HG03045 (cell line): ENCODE results near the gene NR2F2.

Experiments
- ATAC-seq: cut with Tn5 transposase; IDR thresholded peaks from one replicate; pipeline ENCODE4 v1.9.1; 2021; ENCODE audit warnings: mild to moderate bottlenecking, moderate library complexity; ENCODE audit not compliant: unreplicated experiment

NR2F2 gene

DNA sequence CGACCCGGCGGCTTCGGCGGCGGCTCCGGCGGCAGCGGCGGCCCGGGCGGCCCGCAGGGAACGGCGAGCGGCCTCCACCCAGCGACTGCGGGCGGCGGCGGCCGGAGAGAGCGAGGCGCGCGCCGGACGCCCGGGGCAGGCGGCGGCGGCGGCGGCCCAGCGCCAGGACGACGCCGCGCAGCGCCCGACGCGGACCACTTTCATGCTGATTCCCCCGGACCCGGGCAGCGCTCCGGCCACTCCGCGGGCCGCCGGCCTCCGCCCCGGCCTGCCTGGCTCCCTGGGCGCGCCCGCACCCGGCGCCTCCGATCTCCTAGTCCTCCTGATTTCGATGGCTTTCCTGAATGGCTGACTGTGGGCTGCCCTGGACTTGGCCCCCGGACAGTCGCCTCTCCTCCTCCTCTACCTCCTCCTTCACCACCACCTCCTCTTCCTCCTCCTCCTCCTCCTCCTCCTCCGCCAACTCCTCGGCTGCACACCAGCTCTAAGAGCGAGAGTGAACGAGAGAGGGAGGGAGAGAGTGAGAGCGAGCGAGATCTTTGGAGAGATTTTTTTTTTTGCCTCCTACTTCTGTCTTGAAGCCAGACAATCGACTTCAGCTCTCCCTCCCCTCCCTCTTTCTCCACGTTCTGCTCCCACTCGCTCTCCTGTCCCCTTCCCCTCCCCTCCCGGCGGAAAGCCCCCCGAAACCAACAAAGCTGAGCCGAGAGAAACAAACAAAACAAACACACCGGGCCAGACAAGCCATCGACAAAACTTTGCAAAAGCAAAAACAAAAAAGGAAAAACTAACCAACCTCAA, 844 bp downstream of the NR2F2 start:
- no peak for ATAC-seq

DNA sequence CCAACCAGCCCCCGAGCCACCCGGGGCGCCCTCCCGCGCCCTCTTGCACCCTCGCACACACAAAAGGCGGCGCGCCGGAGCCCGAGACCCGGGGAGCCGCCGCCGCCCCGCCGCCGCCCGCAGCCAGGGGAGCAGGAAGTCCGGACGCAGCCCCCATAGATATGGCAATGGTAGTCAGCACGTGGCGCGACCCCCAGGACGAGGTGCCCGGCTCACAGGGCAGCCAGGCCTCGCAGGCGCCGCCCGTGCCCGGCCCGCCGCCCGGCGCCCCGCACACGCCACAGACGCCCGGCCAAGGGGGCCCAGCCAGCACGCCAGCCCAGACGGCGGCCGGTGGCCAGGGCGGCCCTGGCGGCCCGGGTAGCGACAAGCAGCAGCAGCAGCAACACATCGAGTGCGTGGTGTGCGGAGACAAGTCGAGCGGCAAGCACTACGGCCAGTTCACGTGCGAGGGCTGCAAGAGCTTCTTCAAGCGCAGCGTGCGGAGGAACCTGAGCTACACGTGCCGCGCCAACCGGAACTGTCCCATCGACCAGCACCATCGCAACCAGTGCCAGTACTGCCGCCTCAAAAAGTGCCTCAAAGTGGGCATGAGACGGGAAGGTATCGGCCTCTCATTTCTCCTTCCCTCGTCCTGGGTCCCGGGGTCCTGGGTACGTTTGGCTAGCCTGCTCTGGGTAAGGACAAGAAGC, 1.6 kb downstream of the NR2F2 start:
- no peak for ATAC-seq

DNA sequence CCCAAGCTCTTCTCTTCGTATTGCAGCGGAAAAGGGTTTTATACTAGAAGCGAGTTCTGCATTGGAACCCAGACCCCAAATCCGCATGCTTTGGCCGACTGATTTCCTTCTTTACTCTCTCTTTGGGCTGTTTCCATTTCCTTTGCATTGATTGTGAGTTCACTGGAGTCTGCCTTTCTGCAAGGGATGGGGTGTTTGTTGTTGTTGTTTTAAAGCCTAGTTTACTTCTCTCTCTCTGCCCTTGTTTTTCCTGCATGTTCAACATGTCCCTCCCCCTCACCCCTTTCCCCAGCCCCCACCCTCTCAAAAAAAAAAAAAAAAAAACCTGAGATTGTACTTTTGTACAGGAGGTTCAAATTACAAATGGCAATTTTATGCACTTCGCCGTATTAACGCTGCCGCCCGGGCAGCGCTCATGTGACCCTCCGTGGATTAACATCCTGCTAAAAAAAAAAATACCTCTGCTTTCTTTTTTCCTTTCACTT, 2.2 kb downstream of the NR2F2 start:
- ATAC-seq = no peak

DNA sequence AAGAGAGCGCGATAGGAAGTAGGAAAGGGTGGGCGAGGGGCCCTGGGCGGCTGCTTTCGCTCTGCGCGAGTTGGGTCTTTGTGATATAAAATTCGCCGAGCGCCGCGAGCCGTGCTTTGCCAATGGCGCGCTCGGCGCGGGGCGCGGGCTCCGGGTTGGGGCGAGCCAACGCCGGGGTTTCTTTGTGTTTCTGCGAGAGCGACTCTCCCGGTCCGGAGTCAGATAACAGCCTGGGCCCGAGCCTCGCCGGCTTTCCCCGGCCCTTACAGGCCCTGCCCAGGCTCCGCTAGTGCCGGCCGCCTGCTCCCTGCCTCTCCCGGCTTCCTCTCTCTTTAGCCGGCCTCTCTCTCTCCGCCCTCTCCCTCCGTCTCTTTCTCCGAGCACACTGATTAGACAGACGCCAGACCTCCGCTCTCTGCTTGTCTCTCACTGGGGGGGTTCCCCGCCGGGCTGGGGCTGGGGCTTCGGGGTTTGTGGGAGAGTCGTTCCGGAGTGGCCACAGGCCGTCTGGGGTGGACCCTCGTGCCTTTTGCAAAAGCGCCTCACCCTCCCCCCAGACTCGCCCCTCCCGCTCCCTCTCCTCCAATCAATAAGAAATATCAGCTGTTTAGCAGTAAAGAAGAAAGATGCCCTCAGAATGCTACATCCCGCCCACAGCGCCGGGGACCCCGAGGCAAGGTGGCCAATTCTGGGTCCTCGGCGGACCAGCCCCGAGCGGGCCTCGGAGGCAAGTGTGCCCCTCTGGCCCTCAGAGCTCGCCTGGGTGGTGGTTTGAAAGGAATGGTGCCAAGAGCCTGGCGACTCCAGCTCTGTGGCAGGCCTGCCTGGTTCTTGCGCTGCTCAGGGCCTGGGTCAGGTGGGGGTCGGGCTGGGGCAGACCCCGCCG, 2.9 kb downstream of the NR2F2 start:
- no peak for ATAC-seq

DNA sequence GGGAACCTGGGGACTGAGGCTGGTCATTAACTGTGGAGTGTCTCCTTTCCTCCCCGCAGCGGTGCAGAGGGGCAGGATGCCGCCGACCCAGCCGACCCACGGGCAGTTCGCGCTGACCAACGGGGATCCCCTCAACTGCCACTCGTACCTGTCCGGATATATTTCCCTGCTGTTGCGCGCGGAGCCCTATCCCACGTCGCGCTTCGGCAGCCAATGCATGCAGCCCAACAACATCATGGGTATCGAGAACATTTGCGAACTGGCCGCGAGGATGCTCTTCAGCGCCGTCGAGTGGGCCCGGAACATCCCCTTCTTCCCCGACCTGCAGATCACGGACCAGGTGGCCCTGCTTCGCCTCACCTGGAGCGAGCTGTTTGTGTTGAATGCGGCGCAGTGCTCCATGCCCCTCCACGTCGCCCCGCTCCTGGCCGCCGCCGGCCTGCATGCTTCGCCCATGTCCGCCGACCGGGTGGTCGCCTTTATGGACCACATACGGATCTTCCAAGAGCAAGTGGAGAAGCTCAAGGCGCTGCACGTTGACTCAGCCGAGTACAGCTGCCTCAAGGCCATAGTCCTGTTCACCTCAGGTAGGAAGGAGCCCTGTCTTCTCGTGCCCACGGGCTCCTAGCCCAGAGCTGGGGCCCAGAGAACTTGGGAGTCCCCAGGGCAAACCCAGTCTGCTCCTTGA, 3.7 kb downstream of the NR2F2 start:
- no peak for ATAC-seq

DNA sequence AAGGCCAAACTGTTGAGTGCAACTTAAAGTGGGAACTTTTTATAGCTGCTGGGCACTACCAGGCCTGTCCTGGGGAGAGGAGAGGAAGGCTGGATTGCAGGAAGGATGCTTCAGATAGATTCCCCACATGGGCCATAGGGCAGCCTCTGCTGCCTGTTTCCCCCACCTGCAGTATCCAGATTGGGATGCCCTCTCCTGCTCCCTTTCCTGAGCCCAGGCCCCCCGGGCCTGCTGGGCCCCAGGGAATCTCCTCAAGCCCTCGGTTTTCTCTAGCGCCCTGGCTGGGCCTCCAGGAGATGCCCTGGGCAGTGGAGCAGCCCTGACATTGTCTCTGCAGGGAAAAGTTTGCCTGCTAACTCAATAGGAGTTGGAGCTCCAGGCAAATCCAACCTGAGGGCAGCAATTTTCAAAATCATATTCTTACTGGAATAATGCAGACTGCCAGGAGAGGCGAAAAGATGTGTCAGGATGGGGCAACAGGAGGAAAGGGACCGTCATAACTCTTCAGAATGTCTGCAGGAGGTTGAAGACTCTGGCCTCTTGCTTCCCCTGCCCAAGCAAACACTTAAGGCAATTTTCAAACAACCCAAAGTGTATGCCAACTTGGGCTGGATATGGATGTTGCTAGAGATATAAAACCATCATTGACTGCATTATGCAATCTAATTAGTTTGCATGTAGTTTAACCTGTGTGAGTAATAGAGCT, 4.4 kb downstream of the NR2F2 start:
- no peak for ATAC-seq

DNA sequence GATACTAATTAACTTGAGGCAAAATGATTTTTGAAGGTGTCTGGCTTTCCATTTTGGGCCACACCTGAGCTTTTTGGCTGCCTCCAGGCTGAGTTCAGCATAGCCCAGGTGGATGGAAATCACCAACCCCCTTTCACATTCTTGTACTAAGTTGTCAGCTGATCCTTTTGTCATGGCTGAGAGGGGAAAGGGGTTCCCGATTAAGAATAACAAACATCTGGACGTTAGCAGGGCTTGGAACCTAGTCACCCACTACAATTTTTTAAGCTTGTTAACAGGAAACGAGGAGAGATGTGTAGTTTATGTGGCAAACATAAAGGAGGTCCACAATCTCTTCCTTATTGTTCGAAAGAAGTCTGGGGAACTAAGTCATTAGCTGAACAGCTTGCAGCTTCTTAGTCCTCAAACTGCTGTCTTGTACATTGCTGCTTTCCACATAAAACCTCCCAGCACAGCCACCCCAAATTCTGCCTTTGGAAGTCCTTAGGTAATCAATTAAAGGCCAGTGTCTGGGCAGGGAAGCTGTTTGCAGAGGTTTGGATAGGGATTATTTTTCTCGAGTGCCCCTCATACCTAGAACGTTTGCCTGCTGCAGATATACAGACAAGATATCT, 5.0 kb downstream of the NR2F2 start:
- ATAC-seq = no peak

DNA sequence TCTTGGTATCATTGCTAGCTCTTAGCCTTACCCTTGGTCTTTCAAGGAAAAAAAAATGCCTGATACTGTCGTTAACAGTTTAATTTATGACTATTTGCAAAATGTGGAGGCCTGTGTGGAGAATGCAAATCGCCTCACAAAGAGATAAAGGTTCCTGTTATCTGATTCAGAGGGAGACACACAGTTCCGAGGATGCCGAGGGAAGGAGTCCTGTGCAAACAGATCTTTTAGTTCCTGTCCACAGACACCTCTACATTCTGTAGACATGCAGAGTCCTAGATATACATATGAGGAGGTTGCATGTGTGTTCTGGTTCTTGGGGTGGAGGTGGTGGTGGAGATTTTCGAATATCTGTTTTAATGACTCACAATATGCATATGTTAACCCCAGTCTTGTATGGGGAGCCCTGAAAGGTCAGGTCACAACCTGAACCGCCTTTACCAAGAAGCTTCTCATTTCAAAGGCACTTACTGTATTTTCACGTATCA, 5.7 kb downstream of the NR2F2 start:
- no peak for ATAC-seq

DNA sequence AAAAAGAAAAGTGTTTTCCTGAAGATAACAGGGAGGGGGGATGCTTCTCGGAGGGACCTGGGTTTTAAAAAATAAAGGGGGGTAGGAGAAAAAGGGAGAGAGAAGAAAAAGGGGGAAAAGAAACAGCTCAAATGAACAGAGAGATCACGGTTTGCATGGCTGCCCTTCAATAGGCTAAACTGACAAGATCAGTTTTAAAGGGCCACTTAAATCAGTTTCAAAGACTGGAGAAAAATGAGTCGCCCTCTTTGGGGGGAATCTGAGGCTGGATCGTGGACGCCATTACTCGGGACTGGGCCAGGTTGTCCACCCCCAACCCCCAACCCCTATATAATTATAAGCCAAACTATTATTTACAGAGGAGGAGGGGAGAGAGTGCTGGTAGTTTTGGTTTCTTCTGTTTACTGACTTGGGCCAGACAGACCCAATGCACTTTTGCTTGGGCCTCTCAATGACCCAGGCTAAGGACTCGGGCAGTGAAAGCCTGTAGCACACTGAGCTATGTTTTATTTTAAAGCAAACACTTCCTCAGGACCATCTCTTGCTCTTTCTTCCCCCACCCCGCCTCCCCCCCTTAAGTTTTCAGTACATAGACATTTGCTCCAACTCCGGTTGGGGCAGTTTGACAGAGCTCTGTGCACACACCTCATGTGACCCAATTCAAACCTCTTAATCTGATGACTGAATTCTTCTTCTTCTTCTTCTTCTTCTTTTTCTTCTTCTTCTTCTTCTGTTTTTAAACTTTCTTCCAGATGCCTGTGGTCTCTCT, 6.3 kb downstream of the NR2F2 start:
- ATAC-seq = no peak

DNA sequence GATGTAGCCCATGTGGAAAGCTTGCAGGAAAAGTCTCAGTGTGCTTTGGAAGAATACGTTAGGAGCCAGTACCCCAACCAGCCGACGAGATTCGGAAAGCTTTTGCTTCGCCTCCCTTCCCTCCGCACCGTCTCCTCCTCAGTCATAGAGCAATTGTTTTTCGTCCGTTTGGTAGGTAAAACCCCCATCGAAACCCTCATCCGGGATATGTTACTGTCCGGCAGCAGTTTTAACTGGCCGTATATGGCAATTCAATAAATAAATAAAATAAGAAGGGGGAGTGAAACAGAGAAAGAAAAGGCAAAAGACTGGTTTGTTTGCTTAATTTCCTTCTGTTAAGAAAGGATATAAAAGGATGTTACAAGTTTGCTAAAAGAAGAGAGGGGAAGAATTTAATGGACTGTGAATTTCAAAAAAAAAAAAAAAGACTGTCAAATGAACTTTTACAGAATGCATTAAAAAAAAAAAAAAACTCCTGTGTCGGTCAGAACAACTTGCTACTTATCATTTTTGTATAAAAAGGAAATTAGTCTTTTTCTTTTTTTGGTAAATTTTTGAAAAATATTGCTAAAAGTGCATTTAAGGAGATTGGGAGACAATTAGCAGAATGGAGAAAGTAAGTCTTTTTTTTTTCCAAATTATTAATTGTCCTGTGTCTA, 7.0 kb downstream of the NR2F2 start:
- ATAC-seq = no peak

DNA sequence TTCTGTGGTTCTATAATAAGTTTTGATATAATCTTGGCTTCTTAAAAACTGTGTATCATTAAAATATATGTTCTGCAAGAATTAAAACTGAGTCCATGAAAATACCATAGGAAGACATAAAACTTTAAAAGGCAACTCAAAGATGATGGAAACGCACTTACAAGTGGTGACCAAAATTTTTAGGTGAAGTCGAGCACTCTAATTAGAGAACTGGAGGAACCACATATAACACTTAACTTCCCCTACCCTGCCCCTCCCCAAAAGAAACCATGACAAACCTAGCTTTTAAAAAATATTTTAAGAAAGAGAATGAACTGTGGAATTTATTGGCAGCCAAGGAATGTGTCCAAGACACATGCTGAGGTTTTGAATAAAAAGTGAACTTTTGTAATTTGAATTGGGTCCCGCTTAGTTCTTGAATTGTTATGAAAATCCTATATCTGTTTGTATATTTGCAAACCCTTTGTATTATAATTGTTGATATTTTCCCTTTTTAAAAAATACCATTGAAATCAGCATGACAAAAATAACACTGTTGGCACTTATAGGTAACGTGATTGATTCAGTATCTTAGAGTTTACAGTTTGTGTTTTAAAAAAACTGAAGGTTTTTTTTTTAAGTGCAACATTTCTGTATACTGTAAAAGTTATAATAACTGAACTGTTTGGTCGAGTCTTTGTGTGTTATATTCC, 7.7 kb downstream of the NR2F2 start:
- no peak for ATAC-seq

DNA sequence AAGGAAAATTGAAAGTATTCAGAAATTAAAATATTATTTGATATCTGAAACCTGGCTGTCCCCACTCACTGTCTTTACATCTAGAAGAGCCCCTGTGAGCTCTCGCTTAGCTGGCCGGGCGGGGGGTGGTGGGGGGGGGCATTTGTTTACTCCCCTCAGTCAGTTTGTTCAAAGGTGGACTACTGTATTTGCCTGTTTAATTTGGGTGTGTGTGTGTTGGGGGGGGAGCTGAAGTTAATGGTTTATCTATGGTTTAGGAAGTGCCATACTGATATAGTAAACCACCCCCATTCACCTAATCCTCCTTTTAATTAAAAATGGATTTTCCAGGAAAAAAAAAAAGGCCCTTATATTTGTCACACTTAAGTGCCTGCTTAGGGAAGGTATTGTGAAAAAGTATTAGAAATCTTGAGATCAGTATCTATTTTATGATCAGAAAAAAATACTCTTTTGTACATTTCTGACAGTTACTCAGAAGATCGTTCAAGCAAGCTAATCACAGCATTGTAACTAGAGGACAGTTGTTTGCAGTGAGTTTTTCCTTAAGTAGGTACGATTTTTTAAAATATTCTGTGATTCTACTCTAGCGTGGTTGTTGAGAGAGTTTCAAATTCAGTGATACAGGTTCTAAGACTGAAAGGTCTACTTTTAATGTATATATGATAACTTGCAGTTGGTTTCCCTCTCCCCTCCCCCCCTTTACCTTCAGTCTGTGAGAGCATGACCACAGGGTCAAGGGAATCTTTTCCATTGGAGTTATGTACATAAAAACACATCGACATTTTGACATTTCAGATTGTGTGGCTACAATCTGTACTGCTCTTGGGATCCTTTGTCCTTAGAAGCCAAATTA, 8.5 kb downstream of the NR2F2 start:
- ATAC-seq = no peak

DNA sequence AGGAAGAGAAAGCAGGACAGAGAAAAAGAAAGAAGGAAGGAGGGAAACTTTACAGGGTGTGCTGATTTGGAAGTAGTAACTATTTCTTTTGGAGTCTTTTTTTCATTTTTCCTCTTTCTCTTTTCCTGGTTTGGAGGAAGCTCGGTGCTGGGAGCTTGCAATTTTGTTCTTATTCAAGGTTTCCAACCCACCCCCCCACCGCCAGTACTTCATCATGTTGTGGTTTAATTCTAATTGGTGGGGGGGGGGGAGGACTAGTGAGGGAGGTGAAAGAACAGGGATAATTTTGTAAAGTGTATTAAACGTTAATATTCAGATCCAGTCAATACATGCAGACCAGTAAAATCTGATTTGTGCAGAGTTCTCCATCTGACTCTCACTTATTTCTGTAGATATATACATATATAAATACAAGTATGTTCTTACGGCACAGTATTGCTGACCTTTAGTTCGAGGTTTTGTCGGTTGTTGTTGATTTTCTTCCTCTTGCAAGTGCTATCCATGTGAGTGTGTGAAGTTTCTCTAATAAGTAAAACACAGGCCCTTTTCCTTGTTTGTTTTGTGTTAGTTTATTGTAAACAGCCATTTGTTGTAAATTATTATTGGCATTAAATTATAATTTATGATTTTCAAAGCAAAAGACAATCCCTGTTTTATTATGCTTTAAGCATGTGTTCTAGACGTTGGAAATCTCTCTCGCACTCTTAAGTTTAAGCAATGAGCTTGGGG, 9.3 kb downstream of the NR2F2 start:
- ATAC-seq = no peak

DNA sequence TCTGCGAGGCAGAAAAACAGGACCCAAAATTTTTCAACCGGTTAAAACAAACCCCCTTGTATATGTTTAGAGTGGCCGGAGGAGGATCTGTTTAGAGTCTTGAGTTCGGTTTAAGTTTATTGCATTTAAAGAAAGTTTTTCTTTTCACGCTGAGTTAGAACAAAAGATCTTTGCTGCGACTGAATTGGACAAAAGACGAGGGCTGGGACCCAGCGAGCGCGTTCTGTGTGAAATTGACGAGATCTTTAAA, 9.8 kb downstream of the NR2F2 start:
- ATAC-seq = no peak

DNA sequence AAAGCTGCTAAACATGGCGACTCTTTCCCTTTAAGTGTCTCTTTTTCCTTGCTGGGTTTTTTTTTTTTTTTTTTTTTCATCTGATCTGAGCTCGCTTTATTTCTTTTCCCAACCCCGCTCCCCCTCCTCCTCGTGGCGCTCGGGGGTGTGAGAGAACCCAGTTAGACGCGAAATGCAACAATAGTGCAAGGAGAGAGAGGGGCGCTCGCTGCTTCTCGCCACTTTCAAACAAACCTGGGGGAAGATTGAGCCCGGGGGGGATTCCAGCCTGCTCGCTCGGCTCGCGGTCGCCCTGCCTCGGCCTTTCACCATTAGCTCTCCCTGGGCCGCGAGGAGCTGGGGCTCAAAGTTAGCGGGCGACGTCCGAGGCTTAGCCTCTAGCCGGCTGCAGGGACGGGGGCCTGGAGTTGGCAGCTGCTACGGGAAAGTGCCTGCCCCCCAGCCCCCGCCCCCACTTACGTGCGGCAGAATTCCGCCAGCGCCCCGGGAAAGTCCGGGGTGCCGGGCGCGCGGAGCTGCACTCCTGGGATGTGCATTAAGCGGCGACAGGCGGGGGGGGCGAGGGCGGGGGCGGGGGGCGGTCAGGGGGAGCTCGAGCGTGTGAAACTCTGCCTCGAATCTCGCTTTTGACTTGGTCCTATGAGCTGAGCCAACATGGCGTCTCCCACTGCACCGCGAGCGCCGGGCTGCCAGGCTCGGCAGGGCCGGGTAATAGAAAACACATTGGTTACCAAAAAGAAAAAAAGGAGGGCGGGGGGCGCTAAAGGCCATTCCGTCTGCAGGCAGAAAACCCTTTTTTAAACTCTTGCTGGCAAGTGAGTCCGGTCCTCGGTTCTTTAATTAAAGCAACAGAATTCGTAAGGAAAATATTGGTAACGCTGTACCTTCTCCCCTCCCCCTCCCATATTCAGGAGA, 10.4 kb downstream of the NR2F2 start:
- no peak for ATAC-seq
